HG03280 (cell line): Measurements from ENCODE around the gene EIF2B5.

ENCODE experiments used
- ATAC-seq: cut with Tn5 transposase; IDR thresholded peaks from one replicate; pipeline ENCODE4 v1.9.1; 2021; ENCODE audit warnings: mild to moderate bottlenecking, moderate library complexity; ENCODE audit not compliant: unreplicated experiment

The EIF2B5 gene

GRCh38 chr3:184172681-184173373 lies 37.7 kb downstream of the EIF2B5 start:
- no peak for ATAC-seq

DNA sequence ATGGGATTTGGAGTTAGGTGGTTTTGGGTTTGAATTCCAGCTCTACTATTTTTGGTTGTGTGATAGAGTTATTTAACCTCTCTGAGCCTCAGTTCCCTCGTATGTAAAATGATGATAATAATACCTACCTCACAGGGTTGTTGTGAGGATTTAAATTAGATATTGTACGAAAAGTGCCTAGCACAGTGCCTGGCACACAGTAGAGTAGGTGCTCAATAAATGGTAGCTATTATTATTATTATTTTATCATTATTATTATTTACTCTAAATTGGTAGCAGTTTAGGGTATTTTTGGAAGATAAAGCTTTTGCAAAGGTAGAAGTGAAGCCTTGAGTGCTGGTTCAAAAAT lies 38.2 kb downstream of the EIF2B5 start:
- no peak for ATAC-seq

- no peak for ATAC-seq
Measured at GRCh38 chr3:184174284-184174645, 39.1 kb downstream of the EIF2B5 start.

DNA sequence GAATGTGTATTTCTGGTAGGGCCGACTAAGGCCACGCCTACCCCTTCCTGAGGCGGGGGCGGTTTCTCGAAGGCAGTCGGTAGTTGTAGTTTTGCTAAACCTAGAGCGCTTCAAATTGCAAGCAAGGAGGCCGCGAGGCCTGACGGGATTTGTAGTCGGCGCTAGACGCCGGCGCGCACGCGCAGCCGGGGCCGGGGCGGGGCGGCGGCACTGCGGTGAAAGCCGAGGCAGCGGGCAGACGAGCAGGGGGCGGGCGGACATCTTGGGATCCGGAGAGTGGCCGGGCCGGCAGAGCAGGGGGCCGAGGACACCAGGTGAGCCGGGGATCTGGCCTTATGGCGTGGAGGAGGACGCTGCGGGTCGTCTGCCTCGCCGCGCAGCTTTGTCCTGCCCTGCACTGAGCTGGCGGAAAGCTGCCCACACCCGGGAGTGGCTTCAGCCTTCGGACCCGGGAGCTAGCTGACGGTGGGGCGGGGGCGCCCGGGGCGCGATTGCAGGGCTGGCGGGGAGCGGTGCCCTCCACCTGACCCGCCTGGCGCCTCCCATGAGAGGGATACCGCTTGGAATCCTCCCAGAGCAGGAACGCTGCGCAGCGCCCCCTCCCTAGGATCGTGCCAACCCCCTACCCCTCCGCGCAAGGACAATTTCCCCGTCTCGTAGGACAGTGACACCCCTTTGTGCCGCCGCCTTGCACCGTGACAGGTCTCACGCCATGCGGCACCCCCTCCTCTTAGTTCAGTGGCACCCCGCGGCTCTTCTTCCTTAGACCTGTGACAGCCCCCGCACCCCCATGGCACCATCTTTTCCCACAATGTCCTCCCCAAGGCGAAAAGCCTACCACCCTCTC lies 39.7 kb downstream of the EIF2B5 start, which contains the start of gene AP2M1:
Gene AP2M1 (plus strand): TSS at position 210 of the 847 bp plus-strand sequence. CDS start 2,139 bp downstream, outside the sequence.
- ATAC-seq, result peak; percentile 95

GRCh38 chr3:184175506-184175905 lies 40.3 kb downstream of the EIF2B5 start:
- ATAC-seq, result no peak

- no peak for ATAC-seq
Measured at GRCh38 chr3:184175981-184176376, 40.8 kb downstream of the EIF2B5 start.

GRCh38 chr3:184176377-184177330 lies 41.5 kb downstream of the EIF2B5 start:
- ATAC-seq, result no peak

GRCh38 chr3:184177331-184177731 lies 42.2 kb downstream of the EIF2B5 start:
- no peak for ATAC-seq

GRCh38 chr3:184177767-184178306 lies 42.7 kb downstream of the EIF2B5 start:
- no peak for ATAC-seq

- ATAC-seq, result no peak
Measured at GRCh38 chr3:184178521-184179138, 43.5 kb downstream of the EIF2B5 start.

DNA sequence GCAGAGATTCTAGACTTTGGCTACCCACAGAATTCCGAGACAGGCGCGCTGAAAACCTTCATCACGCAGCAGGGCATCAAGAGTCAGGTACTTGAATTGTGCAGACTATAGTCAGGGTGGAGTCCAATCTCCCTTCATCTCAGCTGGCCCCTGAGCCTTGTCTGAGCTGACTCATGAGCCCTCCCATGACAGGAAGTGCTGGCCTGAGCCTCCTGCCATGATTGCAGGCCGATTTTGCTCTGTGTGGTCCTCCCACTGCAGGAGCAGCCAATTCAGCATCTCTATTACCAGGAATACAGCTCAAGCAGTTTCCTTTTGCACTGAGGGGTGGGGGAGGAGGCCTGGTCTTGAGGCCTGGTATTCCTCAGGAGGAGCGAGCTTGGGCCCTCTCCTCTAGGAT lies 45.0 kb downstream of the EIF2B5 start:
- no peak for ATAC-seq

DNA sequence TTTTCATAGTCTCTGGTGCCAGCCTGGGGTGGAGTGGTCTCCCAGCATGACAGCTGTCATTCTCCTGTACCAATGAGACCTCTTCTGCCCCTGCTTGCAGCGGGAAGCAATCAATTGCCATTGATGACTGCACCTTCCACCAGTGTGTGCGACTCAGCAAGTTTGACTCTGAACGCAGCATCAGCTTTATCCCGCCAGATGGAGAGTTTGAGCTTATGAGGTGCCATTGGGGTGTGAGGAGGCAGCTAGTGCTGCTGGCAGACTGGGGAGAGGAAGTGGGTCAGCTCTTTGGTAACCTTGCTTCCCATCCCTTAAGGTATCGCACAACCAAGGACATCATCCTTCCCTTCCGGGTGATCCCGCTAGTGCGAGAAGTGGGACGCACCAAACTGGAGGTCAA lies 46.4 kb downstream of the EIF2B5 start:
- no peak for ATAC-seq

GRCh38 chr3:184183679-184184078 lies 48.5 kb downstream of the EIF2B5 start:
- ATAC-seq, result no peak

GRCh38 chr3:184184546-184185230 lies 49.5 kb downstream of the EIF2B5 start:
- ATAC-seq, result no peak

DNA sequence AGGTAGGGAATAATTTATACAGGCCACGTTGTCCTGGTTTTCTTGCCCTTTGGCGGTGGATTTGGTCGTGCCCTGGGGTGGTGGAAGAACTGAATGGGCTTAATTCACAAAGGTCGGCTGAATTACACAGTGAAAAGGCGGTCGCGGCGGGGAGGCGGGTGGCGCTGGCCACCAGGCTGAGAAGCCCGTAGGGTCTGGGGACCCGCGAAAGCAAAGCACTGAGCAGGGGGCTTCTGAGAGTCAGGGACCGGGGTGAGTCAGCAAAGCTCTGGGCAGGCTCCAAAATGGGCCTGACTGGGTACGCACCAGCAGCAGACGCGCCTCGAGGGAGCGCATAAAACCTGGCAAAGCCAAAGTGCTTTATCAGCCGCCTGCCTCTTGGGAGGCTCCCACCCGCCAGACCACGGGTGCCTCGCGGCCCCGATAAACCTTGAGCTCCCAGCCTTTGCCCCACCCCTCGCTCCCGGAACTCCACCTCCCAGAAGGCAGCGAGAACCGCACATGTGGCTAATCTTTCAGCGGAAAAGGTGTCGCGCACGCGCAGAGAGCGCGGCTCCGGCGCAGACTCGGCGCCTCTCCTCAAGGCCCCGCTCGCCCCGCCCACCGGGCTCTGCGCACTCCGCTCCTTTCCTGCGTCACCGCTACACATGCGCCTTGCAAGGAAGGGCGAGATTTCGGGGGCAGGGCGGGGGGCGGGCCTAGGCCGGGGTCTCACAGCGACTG lies 50.5 kb downstream of the EIF2B5 start:
- ATAC-seq, result peak; percentile 91

GRCh38 chr3:184186184-184186901 lies 51.2 kb downstream of the EIF2B5 start, which contains the start of gene ABCF3:
ABCF3 (plus strand) TSS chr3:184186199; CDS start chr3:184186208, 9 bp downstream.
- ATAC-seq, result peak; percentile 17

DNA sequence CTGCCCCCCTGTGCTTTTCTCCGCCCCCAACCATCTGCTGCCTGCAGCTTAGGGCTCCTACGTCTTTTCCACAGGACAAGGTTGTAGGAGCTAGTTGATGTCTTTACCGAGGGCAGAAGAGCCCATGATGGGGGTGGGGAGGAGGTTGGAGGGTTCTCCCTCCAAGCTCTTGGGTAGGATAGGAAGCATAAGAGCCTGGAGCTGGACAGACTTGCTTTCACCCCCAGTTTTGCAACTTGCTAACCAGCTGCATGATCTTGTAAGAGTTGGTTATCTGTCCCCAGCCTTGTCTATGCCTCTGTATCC lies 51.7 kb downstream of the EIF2B5 start:
- ATAC-seq, result no peak

DNA sequence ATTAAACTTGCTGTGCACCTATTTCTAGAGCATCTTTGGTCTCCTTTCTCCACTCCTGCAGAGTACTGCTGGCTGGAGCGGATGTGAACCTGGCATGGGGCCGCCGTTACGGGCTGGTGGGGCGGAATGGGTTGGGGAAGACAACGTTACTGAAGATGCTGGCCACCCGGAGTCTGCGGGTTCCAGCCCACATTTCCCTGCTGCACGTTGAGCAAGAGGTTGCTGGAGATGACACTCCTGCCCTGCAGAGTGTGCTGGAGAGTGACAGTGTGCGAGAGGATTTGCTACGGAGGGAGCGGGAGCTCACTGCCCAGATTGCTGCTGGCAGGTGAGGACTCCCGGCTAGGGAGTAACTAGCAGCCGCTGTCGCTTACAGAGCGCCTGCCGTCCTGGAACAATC lies 52.9 kb downstream of the EIF2B5 start:
- no peak for ATAC-seq

DNA sequence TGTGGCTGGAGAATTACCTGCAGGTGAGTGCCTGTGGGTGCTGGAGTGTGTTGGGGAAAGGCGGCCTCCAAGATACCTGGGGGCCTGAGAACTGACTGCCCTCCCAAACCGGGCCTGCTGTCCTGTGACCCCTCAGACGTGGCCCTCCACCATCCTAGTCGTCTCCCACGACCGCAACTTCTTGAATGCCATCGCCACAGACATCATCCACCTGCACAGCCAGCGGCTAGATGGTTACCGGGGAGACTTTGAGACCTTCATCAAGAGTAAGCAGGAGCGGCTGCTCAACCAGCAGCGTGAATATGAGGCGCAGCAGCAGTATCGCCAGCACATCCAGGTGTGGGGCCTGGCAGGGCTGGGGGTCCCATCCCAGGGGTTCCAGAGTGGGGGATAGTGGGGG lies 54.3 kb downstream of the EIF2B5 start:
- ATAC-seq, result no peak
